Breast epithelium (tissue), 3 donors: ENCODE results near the gene TMEM131.

ENCODE experiments used
- POLR2A ChIP-seq: fragments of 450-650 bp; IDR thresholded peaks from one replicate; pipeline ENCODE4 v1.6.1; 2016; ENCODE audit warnings: antibody characterized with exemption, mild to moderate bottlenecking, moderate library complexity
- TF ChIP-seq, protein P1 (sequence below), 3 donors: fragments of 450-650 bp; IDR thresholded peaks; one replicate each; pipeline ENCODE4 v1.5.1; 2016 to 2017; ENCODE audit warnings: antibody characterized with exemption in 3 of 3, mild to moderate bottlenecking in 3 of 3, moderate library complexity in 3 of 3

DNA sequence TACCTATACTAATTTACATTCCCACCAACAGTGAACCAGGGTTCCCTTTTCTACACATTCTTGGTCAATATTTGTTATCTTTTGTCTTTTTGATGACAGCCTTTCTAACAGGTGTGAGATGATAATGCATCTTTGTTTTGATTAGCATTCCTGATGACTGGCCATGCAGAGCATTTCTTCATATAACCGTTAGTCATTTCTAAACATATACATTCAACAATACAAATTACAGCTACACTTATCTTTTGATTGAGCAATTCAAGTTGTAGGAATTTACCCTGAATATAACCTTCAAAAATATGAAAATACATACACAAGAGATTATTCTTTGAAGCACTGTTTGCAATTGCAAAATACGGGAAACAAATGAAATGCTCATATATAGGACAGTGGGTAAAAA, 94.9 kb downstream of the TMEM131 start:
- TF ChIP-seq, protein P1, sequence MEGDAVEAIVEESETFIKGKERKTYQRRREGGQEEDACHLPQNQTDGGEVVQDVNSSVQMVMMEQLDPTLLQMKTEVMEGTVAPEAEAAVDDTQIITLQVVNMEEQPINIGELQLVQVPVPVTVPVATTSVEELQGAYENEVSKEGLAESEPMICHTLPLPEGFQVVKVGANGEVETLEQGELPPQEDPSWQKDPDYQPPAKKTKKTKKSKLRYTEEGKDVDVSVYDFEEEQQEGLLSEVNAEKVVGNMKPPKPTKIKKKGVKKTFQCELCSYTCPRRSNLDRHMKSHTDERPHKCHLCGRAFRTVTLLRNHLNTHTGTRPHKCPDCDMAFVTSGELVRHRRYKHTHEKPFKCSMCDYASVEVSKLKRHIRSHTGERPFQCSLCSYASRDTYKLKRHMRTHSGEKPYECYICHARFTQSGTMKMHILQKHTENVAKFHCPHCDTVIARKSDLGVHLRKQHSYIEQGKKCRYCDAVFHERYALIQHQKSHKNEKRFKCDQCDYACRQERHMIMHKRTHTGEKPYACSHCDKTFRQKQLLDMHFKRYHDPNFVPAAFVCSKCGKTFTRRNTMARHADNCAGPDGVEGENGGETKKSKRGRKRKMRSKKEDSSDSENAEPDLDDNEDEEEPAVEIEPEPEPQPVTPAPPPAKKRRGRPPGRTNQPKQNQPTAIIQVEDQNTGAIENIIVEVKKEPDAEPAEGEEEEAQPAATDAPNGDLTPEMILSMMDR (IDR thresholded peaks at IDR 0.05) = no peak
- no peak for TF ChIP-seq POLR2A
